HG03469 (cell line): ENCODE measurements around the gene CXCL16.

Experiments used
- ATAC-seq: cut with Tn5 transposase; IDR thresholded peaks from one replicate; pipeline ENCODE4 v1.9.1; 2021; ENCODE audit warnings: mild to moderate bottlenecking, moderate library complexity, moderate number of reproducible peaks; ENCODE audit not compliant: unreplicated experiment

CXCL16 gene

DNA sequence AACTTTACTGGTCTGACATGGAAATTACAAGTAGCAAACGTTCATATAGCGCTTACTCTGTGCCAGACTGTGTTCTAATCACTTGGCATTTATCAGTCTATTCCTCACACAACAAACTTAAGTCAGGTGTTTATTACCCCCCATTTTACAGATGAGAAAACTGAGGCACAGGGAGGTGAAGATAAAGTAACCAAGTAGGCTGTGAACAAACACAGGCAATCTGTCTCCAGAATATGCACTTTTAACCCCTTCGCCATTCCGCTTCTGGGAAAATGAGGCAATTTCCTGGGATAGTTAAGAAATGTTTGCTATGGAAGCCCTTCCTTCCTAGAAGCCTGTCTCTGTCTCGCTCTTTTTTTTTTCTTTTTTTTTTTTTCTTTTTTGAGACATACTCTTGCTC lies 12.2 kb upstream of the CXCL16 start:
- no peak for ATAC-seq

DNA sequence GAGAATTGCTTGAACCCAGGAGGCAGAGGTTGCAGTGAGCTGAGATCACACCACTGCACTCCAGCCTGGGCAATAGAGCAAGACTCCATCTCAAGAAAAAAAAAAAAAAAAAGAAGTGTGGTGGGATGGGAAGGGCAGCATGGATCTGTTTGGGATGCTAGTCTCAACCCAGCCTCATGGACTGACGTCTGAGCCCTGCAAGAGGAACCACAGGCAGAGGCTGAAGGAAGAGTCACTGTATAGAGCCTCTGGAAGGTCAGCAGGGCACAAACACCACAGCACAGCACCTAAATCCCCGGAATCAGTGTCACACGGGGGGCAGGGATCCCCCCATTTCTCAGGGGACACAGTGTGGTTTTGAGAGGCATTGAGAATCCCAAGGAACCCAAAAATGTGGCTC lies 10.9 kb upstream of the CXCL16 start:
- ATAC-seq = no peak

DNA sequence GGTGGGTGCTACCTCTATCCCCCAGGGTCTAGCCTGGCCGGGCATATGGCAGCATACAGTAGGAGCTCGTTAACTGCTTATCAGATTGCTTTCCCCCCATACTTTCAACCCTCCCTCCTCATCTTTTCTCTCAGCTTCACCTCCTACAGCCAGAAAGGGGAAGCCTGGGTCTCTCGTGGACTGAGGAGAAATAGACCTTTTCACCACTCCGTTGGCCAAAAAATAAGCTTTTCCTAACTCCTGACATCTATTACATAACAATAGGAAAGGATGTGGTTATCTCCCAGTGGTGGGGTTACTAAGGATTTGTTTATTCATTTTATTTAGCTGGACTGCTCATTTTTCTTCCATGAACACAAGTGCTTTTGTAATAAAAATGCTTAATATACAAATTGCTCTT lies 9.0 kb upstream of the CXCL16 start:
- ATAC-seq = no peak

DNA sequence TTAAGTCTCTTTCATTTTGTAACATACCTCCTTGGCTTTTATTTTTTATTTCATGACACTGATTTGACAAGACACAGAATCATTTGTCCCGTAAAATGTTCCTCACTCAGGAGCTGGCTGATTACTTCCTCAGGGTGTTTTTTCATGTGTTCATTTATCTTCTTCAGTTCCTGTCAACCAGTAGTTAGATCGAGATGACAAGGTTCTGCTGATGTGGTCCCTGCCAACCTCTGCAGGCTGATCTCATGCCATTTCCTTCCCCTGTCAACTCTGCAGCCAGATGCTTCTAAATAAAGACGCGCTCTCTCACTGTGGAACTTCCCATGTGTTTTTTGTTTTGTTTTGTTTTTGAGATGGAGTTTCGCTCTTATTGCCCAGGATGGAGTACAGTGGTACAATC lies 8.1 kb upstream of the CXCL16 start:
- no peak for ATAC-seq

DNA sequence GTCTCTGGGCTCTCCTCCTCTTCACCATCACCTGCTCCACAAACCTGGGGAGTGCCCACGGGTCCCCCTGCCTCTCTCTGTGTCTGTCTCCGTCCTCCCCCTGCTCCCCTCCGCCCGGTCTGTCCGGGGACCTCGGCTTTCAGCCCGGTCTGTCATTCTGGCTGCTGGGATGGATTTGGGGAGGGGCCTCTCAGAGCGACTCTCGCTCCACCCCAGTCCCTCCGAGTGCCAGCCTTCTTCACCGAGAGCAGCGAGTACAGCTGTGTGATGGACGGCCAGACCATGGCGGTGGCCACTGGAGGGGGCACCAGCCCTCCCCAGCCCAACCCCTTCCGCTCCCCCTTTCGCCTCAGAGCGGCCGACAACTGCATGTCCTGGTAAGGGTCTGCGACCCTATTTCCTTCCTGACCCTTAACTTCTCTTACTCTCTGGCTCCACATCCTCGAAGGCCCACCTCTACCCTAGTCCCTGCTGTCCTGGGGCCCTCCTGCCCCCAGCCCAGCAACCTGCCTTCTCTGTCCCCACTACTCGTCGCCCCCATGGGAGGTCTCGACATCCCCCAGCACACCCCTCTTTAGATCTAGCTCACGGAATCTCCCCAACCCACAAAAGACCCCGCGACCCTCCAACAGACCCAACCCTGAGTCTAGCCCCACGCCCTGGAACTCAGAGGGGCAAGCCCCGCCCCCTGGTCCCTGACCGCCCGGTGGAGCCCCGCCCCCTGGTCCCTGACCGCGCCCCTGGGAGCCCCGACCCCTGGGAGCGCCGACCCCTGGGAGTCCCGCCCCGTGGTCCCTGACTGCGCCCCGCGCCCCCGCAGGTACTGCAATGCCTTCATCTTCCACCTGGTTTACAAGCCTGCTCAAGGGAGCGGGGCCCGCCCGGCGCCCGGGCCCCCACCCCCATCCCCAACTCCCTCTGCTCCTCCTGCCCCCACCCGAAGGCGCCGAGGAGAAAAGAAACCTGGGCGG lies 5.6 kb upstream of the CXCL16 start:
- ATAC-seq = no peak

DNA sequence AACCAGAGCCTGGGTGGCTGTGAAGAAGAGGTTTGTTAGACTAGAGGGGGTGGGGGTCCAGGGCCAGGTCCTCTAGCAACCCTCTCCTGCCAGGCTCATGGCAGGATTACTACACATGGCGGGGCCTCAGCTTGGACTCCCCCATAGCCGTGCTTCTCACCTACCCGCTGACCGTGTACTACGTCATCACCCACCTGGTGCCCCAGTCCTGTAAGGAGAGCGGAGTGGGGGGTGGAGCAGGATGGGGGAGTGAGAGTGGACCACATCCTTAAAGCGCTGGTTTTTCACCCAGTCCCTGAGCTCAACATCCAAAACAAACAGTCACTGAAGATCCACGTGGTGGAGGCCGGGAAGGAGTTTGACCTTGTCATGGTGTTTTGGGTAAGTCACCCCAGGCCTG lies 4.2 kb upstream of the CXCL16 start:
- no peak for ATAC-seq

DNA sequence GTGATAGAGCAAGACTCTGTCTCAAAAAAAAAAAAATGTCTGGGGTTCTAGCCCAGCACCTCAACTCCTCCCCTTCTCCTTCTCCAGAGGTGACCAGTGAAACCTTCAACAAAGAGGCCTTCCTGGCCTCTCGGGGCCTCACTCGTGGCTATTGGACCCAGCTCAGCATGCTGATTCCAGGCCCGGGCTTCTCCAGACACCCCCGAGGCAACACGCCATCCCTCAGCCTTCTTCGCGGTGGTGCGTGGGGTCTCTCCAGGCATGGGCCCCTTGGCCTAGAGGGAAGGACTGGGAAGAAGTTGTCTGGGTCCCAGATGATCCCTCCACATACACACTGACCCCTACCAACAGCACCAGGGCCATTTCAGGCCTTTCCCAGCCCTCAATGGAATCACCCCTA lies 3.5 kb upstream of the CXCL16 start:
- no peak for ATAC-seq

DNA sequence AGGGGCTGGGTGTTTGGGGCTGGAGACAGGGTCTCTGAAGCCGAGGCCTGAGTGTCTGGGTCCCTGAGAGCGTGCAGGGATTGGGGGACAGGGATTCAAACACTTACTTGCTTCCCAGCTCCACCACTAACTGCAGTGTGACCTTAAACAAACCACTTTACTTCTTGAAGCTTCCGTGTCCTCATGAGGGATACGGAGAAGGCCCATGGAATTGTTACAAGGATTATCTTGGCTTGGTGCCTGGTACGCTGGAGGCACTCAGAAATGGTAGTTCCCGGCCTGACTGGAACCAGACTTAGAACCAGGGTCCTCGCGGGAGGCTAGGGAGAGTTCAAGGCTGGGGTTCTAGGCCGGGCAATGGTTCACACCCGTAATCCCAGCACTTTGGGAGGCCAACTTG lies 2.9 kb upstream of the CXCL16 start:
- no peak for ATAC-seq

DNA sequence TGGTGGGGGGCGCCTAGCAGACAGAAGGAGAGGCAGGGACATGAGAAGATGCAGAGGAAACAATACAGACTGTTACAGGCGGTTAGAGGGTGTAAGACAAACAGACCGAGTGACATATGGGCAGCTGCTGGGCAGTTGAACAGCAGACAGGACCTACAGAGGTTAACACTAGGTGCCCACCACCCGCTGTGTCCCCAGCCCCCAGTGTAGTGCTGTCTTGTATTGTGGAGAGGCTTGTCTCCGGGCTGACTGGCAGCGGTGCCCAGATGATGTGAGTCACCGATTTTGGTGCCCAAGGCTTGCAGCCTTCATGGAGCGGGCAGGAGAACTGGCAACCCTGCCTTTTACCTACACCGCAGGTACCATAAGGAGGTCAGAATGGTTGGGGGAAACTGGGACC lies 2.4 kb upstream of the CXCL16 start:
- no peak for ATAC-seq

DNA sequence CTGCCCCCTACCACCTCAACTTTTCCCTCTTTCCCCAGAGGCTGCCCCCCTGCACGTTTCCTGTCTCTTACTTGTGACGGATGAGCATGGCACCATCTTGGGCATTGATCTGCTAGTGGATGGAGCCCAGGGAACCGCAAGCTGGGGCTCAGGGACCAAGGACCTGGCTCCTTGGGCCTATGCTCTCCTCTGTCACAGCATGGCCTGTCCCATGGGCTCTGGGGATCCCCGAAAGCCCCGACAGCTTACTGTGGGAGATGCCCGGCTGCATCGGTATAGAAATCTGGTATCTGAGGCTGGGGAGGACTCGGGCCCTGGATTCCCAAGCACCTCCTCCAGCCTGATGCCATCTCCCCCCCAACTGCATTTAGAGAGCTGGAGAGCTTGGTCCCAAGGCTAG lies 1.8 kb upstream of the CXCL16 start:
- ATAC-seq = no peak

DNA sequence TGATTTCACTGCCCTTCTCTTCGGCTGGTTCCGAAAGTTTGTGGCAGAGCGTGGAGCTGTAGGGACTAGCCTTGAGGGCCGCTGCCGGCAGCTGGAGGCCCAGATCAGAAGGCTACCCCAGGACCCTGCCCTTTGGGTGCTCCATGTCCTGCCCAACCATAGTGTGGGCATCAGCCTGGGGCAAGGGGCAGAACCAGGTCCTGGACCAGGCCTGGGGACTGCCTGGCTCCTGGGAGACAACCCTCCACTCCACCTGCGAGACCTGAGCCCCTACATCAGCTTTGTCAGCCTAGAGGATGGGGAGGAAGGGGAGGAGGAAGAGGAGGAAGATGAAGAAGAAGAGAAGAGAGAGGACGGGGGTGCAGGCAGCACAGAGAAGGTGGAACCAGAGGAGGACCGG lies 856 bp upstream of the CXCL16 start:
- no peak for ATAC-seq

DNA sequence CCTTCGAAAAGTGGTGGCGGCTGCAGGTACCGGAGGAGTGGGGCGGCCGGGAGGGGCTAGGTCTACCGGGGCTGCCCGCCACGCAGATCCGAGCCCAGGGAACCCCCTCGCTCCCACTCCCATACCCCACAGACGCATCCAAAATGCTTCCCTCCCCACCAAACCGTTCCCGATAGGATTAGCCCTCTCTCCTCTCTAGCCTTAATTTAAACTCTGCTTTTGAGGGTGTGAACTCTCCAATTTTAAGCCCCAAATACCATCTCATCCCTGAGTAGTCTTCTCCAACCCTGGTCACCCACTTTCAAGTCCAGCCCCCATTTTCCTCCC lies 260 bp upstream of the CXCL16 start:
- ATAC-seq = no peak

DNA sequence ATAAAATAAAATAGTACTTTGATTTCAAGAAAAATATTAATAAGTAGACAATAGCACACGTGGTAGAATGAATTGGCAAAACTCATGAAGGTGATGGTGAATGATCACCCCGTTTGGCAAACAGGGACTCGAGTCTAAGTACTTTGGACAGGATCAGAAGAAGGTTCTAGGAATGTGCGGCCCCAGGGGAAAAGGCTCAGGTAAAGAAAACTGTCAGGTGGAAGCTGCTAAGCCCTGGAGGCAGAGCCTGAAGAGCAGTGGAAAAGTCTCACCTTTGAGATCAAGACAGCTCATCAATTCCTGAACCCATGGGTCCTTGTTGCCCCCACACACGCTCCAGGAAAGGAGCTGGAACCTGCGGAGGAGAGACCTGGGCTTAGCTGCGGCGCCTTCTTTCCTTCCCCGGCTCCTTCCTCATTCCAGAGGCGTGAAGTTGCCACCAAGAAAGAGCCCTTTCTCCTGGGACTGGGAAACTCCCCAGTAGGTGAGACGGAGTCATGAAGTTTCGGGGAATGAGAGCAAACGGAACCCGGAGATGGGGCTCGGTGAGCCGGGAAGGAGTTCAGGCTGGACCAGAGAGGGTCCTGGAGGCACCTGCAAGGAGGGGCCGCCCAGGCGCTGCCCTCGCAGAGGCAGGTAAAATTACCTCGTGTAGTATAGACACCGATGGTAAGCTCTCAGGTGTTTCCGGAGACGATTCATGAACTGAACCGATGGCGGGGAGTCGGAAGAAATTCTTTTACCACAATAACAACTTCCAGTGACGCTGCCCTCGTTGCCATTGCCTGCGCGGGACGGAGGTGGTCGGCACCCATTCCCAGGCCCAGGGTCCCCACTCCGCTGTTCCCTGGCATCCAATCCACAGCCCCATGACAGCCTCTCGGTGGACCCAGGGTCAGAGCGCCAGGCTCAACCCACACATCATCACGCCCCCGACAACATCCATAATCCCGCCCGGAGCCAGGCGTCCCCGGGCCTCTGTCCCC lies 1.3 kb downstream of the CXCL16 start:
- no peak for ATAC-seq

DNA sequence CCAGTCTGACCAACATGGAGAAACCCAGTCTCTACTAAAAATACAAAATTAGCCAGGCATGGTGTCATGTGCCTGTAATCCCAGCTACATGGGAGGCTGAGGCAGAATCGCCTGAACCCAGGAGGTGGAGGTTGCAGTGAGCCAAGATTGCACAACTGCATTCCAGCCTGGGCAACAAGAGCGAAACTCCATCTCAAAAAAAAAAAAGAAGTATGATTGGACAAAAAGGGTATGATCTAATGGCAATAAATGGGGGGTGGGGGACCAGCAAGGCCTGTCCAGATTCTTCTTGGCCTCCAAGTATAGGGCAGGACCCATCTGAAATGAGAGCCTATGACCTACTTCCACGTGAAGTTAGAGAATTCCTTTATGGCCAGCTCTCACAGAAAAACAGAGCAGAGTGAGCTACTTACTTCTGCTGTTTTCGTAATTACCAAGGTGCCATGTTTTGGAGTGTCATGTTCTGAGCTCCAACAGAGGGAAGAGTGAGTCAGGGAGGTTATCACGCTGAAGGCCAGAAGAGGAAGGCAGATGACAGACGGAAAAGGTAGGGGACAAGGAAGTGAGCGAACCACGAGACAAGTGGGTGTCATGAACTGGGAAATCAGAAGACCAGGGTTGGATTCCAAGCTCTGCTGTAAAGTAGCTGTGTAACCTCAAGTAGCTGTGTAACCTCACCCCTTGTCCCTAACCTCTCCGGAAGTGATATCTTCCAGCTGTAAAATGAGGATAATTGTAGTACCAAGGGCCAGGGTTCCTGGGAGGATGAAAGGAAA lies 3.7 kb downstream of the CXCL16 start:
- ATAC-seq = no peak

DNA sequence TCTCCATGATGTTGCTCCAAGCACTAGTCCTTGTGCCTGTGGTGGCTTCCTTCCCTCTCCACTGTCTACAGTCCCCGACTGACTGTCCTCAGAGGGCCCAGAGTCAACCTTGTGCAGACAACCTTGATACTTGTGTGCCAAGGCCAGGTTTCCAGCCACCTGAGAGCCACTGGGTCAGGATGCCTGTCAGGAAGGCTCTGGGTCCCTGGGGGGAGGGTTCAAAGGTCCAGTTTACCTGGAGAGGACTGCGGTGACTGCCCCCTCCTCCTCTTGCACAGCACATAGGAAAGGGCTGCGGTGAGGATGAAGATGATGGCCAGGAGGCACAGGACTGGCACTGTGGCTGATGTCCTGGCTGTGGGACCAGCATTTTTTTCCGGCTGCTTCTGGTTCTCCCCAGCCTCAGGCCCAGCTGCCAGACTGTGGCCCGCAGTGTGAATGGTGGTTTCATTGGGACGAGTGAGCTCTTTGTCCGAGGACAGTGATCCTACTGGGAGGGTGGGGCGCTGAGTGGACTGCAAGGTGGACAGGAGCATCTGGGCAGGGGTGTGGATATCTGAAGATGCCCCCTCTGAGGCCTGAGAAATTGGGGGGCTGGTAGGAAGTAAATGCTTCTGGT lies 4.8 kb downstream of the CXCL16 start:
- no peak for ATAC-seq

DNA sequence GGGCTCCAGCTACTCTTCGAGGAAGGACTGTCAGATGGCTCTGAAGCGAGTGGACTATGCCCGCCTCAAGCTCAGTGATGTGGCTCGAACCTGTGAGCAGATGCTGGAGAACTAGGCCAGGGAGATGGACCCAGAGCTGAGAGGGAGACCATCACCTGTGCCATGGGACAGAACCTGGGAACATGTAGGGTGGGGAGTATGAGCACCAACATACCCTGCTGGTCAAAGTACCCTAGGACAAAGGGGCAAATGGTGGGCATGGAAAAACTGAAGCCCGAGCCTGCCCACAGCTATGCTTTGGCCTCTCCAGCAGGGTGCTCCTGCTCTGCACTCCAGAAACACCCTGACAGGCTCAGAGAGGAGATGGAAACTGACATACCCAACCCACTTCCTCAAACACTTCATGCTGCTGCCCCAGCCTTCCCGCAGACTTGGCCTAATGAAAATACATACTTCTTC lies 6.6 kb downstream of the CXCL16 start:
- ATAC-seq = no peak

DNA sequence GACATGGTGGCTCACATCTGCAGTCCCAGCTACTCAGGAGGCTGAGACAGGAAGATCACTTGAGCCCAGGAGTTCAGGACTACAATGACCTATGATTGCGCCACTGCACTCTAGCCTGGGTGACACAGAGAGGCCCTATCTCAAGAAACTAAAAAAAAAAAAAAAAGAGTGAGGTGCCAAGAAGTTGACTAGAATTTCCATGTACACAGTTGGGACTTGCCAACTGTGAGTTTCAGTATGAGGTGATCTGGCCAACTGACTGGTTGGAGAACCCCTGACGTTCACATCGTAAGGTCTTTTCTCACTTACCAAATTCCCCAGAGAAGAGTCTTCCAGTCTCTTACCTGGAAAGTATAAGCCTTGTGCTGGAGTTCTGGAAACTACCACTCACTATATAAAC lies 11.6 kb downstream of the CXCL16 start:
- ATAC-seq = no peak

DNA sequence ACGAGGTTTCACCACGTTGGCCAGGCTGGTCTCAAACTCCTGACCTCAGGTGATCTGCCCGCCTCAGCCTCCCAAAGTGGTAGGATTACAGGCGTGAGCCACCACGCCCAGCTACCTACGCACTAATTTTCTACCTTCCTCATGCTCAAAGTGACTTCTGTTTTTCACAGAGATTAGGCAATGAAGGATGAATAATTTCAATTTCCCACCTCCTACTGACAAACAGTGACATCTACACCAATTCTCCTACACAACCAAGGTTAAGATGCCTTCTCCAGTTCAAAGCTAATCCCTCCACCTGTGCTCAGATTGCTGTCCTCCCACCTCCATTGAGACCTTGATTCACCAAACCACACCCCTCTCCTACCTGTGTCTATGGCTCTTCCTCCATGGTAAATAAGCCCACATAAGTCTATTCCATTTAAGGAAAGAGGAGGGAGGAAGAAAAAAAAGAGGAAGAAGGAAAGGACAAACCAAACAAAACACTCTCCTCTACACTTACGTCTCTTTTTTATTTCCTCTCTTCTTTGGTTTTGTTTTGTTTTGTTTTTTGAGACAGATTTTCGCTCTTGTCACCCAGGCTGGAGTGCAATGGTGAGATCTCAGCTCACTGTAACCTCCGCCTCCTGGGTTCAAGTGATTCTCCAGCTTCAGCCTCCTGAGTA lies 13.9 kb downstream of the CXCL16 start:
- ATAC-seq = no peak

DNA sequence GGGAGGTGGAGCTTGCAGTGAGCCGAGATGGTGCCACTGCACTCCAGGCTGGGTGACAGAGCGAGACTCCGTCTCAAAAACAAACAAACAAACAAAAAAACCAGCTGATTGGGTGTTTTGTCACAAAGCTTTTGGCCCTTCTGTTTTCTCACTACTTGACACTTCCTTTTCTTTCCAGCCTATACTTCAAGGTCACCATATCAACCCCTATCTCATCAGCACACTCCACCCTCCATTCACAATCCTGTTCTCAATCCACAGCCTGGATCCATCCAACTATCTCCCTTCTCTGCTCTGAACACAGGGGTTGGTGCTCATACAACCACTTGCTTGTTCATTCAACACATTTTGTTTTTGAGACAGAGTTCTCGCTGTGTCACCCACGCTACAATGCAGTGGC lies 15.1 kb downstream of the CXCL16 start:
- ATAC-seq = no peak

DNA sequence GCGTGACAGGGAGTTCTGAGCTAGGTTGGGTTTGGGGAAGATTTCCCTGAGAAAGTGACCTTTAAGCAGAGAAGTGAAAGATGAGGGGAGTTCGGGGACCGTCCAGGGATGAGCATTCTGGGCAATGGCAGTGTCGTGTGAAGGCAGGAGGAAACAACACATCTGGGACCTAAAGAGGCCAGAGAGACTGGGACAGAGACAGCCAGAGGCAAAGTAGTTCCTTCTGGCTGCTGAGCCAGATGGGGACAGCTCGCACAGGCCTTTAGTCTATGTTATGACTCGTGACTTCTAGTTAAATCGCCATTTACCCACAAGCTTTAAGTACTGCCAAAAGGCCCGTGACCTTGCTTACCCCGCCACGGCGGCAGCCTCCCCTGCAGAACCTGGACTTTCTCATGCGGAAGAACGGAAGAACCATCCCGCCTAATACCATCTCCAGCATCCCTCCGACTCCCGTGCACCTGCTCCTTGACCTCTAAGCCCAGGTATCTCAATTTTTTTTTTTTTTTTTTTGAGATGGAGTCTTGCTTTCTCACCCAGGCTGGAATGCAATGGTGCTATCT lies 17.0 kb downstream of the CXCL16 start:
- no peak for ATAC-seq
